Gastroesophageal sphincter (tissue), 3 donors: ENCODE data around the gene EHD3.

Experiments
- CTCF ChIP-seq, 4 experiments: fragments of 200-600 bp in 2 of 4; fragments of 450-650 bp in 2 of 4; sonication (generic) in 1 of 4; IDR thresholded peaks; one replicate each; pipeline ENCODE4 v1.5.1; 2017 to 2019; ENCODE audit warnings: antibody characterized with exemption in 4 of 4, mild to moderate bottlenecking in 2 of 4, moderate library complexity in 2 of 4
- EP300 ChIP-seq: sonication (generic); formaldehyde crosslinking; IDR thresholded peaks from one replicate; pipeline ENCODE4 v1.6.1; 2017; ENCODE audit warnings: antibody characterized with exemption, mild to moderate bottlenecking
- POLR2A ChIP-seq, 2 donors: fragments of 450-650 bp; IDR thresholded peaks; one replicate each; pipeline ENCODE4 v1.6.1; 2017; ENCODE audit warnings: antibody characterized with exemption in 2 of 2, mild to moderate bottlenecking in 2 of 2, moderate library complexity in 1 of 2

- no peak for TF ChIP-seq CTCF (IDR thresholded peaks at IDR 0.05)
- no peak for TF ChIP-seq POLR2A (IDR thresholded peaks at IDR 0.05)
- no peak for TF ChIP-seq EP300
These were observed 11.9 kb upstream of the EHD3 start for GRCh38 chr2:31222071-31222470.
